GM23248 (cell line): ENCODE measurements around the gene APBA2.

Experiments
- EZH2 ChIP-seq: fragments of 200-600 bp; sonication (generic); IDR thresholded peaks from 2 replicates; pipeline ENCODE4 v1.6.1; 2018; ENCODE audit warnings: antibody characterized with exemption, mild to moderate bottlenecking; ENCODE audit not compliant: insufficient read depth, poor library complexity, severe bottlenecking
- EZH2phosphoT487 ChIP-seq: fragments of 200-600 bp; sonication (generic); IDR thresholded peaks from 2 replicates; pipeline ENCODE4 v1.6.1; 2018; ENCODE audit warnings: antibody characterized with exemption, moderate library complexity, mild to moderate bottlenecking, low read depth; ENCODE audit not compliant: insufficient read depth

- TF ChIP-seq EZH2 (no peak), EZH2phosphoT487 (no peak)
Measured at GRCh38 chr15:28917791-28918140, 32.0 kb downstream of the APBA2 start.
